Activated CD8-positive, alpha-beta memory T cell treated with anti-CD3 and anti-CD28 coated beads for 24 hours (primary cell): Measurements from ENCODE around the gene HDAC9.
"Not testable (repeated sequence)": the region's sequence is repeated elsewhere in the genome, so short reads cannot be mapped to it uniquely, and the experiment has no call there.

Experiments
- DNase-seq: peaks from one replicate; pipeline ENCODE4 v3.0.0-alpha.2; 2020

Gene HDAC9

DNA sequence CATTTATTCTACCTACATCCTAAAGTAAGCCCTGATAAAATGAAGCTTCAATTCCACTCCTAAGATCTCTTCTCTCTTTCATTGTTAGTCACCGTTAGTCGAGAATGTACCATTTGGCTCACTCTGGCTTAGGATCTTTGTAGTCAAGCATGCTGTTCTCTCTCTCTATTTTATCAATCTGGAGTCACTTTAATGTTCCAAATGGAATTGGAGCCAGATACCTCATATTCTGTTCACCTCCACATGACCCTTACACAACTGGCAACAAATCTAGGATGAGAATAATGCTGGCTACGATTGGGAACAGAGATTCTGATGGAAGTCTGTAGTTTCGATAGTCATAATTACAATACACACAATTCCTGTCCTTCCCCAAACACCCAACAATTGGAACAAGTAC lies 408.1 kb downstream of the HDAC9 start:
- no peak for DNase-seq

DNA sequence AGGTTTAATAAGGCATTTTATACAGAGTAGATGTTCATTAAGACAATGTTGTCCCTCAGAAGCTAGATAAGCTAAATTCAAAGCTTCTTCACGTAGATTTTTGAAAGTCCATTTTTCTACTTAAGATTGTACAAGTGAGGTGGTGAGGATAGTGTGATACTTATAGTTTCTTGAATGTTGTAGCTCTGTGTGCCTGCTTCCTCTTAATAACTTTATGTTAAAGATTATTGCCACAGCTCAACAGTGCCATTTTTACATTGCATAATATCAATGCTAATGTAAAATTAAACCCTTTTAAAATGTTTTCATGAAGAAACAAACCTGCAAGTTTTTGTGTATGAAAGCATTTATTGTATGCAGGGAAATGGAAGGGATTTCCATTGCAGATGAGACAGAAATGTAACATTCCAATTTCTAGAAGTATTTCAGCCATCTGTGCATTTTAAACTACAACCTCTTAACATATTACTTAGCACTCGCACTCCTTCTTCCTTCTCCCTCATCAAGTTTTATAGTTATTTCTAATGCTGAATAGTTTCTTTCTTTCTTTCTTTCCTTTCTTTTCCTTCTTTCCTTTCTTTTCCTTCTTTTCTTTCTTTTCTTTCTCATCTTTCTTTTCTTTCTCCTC lies 409.9 kb downstream of the HDAC9 start:
- no peak for DNase-seq

DNA sequence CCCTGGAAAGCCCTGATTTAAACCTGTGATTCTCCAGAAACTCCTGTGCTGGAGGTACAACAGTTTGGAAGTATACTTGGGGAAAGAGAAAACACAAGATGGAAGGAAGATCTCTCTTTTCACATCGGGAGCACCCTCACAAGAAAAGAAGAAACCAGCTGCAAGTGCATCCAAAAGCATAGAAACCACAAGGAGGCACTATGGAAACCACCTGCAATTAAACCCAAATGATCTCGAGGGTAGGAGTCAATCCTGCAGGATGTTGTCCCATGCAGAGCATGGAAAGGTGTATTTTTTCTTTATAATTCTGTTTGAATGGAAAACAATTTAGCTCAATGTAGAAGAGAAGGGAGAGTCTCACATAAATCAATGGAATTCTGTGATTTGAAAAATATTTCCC lies 411.4 kb downstream of the HDAC9 start:
- DNase-seq: no peak

DNA sequence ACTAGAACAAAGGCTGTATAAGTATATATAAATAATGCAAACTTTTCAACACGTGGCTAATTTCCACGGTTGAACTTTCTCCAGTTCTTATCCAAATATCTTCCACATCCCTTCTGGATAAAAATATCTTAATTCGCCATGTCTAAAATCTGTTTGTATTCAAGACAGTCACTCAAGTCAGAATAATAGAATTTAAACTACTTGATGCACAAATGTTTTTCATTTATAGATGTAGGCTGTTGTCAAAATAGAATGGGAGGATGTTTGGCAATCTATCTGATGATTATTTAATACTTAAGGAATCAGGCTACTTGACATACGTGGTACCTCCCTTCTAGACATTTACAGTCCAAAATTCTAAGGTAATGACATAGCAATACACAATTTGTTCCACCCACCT lies 417.6 kb downstream of the HDAC9 start:
- no peak for DNase-seq

DNA sequence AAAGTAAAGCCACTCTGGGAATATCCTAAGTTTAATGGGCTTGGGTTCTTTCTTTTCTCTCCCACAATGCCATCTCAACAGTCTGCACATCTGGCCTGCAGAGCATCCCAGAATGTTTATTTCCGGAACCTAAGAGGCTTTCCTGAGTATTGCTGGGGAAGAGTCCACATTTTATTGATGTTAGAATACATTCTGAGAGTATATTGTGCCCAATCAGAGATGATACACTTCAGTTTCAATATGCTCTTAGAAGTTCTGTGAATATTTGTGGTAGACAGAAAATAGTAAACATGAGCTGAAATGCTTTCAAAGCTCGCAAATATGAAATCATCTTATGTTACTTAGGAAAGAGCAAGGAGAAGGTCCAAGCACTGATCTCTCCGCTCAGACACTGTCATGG lies 421.3 kb downstream of the HDAC9 start:
- DNase-seq: no peak

DNA sequence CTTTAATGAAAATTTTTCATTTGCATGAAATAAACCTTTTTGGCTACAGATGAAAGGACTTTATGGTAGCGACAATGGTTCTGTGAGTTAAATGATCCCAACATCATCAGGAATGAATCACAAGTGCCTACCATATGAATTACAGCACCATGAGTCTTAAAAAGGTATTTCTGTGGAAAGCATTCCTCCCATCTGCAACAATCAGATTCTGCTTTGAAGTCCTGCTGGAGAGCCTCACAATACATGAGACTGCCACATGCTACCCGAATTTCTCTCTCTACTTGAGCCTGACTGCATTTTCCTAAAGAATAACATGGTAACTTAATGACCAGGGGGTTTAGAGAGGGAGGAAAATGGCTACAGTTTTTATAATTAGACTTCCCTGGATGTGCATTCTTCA lies 431.6 kb downstream of the HDAC9 start:
- no peak for DNase-seq

DNA sequence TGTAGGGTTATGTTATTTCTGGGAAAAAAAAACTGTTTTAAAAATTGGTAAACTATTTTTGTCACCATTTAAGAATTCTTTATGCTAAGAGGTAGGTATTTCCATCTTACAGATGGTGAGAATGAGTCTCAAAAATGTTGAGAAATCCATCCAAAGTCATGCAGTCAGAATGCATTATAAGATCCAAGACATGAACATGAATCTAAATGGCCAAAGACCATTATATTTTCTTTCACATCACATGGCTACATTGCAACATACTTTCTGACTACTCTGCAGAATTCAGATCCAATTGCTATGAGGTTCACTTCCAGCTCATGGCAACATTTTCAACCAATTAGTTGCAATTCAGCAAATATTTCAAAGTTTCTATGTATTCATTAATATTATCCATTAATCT lies 440.7 kb downstream of the HDAC9 start:
- DNase-seq: no peak

DNA sequence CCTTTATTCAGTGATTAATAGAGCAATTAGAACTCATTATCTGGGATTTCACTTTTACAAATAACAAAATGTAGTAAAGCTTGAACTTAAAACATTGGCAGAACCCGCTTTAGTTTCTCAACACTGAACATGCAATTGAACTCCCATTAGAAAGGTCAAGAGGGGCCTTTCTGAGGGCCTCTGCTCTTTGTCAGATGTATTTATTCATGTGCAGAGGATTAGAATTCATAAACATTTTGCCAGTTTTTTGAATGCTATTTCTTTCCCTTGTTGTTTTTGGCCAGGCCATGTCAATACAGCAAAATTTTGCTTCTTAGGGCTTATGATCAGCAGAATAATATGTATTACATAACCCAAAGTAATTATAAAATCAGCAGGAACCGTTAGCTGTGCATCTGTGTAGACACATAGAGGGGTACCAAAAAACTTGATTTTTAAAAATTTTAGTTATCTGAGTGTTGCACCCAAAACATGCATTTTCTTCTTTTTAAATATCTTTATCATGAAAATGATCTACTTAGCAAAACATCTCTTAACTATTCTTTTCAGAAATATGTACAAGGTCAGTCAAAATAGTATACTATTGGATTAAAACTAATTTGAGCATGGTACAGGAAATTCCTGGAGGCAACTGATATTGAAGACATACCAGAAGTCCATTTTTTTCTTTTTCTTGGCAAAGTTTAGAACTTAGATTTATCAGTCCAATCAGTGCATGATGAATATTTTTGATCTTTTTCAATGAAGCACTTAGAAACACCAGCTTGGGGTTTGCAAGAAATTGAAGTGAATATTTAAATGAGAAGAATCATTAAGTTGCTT lies 444.4 kb downstream of the HDAC9 start:
- DNase-seq: no peak

DNA sequence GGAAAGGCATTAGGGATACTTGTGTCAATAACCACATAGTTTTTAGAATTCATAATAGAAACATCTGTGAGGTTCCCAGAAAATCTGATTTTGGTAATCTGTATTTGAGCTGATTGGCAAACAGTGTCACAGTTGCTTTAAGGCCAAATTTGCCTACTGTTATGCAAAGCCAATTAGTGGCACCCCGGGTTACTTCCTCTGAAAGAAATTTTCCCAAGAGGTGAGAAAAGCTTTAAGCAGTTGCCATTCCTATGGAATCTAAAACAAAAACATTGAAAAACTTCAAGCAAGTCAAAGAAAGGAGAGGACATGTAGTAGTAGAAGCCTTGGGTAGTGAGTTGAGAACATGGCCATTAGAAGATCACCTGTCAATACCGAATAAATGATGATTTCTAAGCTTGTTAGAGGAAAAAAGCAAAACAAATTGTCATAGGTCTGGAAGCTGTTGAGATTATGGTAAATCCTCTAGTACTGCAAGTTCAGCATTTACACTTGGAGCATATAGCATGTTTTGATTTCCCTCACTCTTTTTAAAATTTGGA lies 445.1 kb downstream of the HDAC9 start:
- no peak for DNase-seq

DNA sequence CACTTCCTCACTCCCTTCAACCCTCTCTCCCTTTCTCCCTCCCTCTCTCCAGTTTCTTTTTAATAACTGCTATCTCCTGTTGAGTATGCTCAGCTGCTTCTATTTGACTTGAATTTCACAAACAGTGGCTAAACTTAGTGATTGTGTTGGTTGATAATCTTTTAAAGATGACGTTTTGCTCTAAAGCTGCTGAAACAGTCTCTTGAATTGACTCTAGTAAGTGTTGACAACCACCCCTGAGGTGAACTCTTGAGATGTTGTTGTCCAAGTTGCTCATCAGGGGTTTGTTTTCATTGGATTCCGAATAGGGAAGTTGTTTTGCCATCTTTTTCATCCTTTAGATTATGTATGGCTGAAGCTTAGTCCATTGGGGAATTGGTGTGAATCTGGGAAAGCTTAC lies 445.7 kb downstream of the HDAC9 start:
- no peak for DNase-seq

DNA sequence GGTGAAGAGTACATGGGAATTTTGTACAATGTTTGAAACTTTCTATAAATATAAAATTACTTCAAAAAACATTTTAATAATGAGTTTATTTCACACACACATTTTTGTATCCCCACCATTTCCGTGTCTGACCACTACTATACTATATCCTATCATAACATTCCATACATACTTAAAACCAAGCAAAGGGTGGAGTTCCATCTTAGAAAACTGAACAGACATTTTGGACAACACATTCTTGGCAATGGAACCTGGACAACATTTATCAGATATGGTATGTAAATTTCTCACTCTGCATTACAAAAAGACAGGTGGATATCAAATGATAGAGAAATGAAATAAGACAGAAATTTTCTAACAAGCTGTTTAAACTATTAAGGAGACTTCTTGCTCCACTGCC lies 453.0 kb downstream of the HDAC9 start:
- DNase-seq: no peak

DNA sequence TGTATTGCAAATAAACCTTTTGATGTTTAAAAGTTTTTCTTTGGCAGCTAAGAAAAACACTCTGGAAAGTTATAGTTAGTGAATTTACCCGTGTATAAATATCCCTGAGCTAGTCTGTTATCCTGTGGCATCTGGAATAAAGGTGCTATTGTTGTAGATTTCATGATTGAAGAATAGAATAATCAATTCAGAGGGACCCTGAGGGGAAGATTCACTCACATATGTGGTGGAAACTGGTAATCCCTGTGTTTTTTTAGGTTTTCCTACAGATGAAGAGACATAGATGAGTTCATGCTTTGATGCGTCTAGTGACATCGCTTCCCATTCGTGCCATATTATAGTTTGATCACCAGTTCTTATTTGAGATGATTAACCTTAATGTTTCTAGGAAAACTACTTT lies 457.3 kb downstream of the HDAC9 start:
- no peak for DNase-seq

DNA sequence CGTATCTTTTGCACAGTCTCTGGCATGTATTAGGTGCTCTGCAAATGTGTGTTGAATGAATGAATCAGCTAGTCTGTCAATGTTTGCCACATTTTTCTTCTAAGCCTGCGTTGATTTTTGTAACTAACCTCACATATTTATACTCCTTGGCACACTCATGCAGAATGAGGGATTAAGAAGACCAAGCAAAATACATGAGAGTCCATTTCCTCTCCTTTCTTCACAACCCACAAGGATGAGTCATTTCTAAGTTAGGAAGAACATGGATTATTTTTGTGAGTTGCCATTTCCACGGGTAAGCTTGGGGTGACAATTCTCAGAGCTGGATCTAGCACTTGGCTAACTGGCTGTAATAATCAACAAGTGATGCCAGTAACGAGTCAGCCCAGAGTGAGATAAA lies 463.1 kb downstream of the HDAC9 start:
- no peak for DNase-seq

DNA sequence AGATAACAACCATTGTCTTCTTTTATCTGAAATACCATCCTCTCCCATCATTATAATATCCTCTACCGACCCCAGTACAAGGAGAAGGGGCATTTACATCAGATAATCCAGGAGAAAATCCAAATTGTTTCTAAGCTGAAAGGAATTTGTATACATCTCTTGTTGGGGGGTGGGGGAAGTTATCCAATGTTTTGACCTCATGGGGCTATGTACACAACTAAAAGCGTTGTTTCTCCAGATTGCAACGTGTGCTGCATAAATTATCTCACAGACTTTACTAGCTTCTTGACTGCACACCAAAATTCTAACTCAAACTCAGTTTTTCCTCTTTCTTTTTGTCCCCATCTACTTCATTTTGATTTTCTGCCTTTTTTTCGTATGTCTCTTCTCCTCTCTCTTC lies 465.2 kb downstream of the HDAC9 start:
- no peak for DNase-seq

DNA sequence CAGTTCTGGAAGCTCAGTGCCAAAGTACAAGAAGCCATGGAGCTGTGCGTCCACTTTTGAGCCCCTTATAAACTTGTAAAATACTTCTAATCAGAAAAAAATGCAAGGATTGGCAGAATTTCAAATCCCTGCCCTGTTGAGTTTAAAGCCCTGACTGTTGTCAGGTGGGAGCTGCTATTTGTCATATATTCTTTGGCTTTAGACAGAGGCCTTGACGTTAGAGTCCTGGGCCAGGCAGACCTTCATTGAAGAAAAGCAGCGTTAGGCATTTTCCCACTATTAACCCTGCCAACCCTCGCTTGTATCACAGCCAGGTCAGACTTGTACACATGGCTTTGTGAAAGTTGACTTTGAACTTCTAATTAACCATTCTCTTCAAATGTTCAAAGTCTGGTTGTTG lies 466.5 kb downstream of the HDAC9 start:
- DNase-seq: no peak

DNA sequence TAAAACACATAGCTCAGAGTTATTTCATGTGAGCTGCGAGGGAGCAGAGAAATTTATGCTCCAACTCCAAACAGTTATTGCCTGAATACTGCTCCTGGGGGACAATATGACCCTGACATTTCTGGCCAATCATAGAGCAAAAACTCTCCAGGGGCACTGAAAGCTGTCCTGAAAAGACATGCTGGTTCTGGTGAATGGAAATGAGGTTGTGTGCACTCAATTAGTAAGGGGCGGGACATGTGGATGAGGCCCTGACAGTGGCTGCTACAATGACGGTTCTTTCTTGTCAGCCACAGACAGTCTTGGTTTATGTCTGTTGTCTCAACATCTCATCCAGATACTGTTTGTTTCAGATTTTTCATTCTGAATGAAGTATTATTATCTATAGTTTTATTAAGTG lies 470.1 kb downstream of the HDAC9 start:
- DNase-seq: no peak

DNA sequence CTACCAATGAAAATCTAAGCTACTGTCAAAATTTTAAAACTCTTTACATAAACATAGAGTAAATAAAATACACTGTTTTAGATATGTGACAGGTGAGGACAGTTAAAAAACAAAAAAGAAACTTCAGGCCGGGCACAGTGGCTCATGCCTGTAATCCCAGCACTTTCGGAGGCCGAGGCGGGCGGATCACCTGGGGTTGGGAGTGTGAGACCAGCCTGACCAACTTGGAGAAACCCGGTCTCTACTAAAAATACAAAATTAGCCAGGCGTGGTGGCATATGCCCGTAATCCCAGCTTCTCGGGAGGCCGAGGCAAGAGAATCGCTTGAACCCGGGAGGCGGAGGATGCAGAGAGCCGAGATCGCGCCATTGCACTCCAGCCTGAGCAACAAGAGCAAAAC lies 472.2 kb downstream of the HDAC9 start:
- DNase-seq: not testable (repeated sequence)

DNA sequence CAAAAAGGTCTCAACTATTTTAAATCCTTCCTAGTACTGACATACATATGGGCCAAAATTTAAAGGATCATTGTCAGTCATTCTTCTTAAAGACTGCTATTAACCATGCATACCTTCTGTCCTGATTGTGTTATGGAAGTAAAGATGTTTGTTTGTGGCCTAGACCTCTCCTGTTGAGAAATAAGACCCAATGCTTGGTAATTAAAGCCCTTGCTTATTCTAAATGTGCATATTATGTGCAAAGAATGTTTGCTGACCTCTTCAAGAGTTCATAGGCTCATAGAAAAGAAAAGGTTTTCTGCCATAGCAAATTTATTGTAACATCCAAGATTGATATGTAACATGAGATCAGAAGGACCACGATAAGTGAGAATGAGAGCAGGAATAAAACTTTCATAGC lies 476.3 kb downstream of the HDAC9 start:
- no peak for DNase-seq

DNA sequence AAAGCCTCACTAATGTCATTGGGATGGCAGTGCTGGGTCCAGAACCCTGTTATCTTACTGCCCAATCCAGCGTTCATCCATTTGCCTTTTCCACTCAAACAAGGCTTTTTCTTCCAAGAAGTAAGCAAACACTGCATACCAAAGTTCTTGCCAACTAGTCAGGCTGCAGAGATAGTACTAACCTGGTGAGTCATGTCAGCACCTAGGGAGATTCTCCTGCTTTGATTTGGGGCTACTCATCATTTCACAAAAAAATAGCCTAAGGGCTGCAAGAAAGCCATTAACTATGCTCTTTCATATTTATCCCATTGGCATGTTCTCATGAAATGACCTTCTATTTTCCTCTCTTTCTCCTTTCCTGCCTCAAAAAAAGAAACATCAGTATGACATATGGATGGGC lies 479.3 kb downstream of the HDAC9 start:
- no peak for DNase-seq

DNA sequence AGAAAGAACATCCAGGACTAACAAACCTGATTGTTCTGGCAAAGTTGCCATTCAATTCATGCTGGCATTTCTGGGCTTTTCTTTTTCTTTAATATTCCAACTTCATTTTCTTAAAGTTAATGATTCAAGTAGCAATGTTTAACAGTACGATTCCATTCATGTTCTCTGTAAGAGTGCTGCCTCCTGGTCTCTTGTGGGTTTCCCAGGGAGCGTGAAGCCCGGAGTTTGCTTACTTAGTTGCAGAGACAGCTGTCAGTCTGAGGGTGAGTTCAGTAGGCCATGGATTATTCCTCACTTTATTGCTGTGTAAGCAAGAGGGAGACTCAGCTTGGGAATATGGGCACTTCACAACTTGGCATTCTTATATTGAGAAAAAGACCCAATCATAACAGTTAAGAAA lies 479.7 kb downstream of the HDAC9 start:
- DNase-seq: no peak

DNA sequence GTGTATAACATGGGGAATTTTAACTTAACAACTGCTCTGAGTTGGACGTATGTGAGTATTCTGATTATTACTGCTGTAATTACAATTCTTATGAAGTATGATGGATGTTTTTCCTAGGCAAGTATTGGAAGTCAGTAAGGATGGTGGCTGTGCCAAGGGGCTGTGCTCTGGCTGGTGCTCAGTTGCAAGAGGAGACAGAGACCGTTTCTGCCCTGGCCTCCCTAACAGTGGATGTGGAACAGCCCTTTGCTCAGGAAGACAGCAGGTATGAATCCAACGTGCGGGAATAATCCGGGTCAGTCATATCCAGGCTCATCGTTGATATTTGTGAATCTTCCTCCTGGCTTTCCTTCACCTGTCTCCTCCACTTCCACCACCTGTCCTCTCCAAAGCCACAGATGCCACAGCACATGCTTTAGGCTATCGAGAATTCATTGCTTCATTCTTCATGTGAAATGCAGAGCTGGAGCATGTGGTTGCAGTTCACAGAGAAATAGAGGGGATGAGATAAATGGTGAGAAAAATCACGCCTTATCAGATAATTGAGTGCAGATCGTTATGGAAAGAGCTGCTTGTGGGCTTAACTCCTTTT lies 480.2 kb downstream of the HDAC9 start:
- DNase-seq: no peak

DNA sequence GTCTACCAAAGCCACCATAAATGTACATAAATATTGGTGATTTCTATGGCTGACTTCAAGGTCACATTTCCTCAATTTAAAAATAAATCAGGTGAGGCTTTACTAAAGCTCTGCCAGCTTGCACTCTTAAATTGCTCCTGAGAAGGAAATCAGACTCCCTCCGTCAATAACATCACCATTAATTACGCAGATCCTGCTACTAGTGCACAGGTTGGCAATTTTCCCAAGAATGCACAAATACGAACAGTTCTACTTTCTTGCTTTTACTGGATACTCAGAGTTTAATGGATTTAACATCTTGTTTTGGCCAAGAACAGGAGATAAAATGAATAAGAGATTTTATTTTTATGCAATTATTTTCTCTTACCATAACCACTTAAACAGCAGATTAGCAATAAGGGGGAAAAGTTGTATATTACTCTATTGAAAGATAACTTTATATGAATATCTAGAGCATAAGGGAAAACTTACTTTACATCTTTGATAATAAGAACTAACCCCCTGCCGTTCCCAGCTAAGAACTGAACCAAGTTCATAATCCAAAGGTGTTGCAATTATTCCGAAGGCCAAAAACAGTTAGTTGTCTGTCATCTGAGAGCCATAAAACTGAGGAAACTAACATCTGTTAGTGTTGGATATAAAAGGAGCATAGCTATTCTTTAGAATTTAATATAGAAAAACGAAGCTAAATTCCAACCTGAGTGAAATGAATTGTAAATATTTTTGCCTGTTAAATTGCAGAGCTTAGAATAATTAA lies 481.3 kb downstream of the HDAC9 start:
- DNase-seq: no peak

DNA sequence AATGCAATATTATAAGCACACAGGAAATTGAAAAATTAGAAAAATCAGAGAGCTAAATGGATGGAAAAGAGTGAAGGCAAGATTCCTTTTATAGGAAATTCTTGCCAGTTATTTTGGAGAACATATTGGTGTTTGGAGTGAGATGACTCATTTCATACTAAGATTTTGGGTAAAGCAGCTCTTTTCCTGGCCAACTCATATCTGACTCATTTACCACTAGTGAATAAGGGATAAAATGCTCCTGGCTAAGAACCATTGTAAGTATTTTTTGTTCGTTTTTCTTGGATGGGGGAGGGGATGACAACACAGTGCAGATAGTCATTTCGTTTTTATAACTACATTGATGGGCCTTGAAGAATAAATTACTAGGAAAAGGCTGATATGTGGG lies 482.6 kb downstream of the HDAC9 start:
- DNase-seq: no peak

DNA sequence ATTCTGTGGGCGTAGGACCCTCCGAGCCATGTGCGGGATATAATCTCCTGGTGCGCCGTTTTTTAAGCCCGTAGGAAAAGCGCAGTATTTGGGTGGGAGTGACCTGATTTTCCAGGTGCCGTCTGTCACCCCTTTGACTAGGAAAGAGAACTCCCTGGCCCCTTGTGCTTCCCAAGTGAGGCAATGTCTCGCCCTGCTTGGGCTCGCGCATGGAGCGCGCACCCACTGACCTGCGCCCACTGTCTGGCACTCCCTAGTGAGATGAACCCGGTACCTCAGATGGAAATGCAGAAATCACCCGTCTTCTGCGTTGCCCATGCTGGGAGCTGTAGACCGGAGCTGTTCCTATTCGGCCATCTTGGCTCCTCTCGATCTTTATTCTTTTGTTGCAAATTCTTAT lies 495.2 kb downstream of the HDAC9 start:
- not testable (repeated sequence) for DNase-seq
